HEK293 (cell line): ENCODE results near the gene MUC5B.

Source experiments
- BCL11B ChIP-seq: fragments of 450-650 bp; formaldehyde crosslinking; IDR thresholded peaks from 2 replicates; pipeline ENCODE4 v1.5.1; 2016; ENCODE audit warnings: low read depth, missing biosample characterization, missing genetic modification characterization
- CTCF ChIP-seq: fragments of 450-650 bp; formaldehyde crosslinking; IDR thresholded peaks from 2 replicates; pipeline ENCODE4 v1.5.1; 2016; ENCODE audit warnings: missing biosample characterization, missing genetic modification characterization
- KLF16 ChIP-seq: fragments of 450-650 bp; formaldehyde crosslinking; IDR thresholded peaks from 2 replicates; pipeline ENCODE4 v1.5.1; 2017; ENCODE audit warnings: missing biosample characterization, missing genetic modification characterization
- ZNF274 ChIP-seq, 2 experiments: fragments of 200-500 bp in 1 of 2; fragments of 450-650 bp in 1 of 2; sonication (Bioruptor generic) in 1 of 2; formaldehyde crosslinking in 1 of 2; IDR thresholded peaks; 2 replicates each; pipeline versions ENCODE4 v1.5.1 to v1.6.1; 2014 to 2016; ENCODE audit warnings: borderline replicate concordance in 1 of 2, inconsistent platforms in 1 of 2, low read length in 1 of 2, missing biosample characterization in 1 of 2, missing genetic modification characterization in 1 of 2
- TF ChIP-seq, protein P1 (sequence below): fragments of 450-650 bp; formaldehyde crosslinking; IDR thresholded peaks from 2 replicates; pipeline ENCODE4 v1.5.1; 2016; ENCODE audit warnings: missing biosample characterization, missing genetic modification characterization

- TF ChIP-seq ZNF274 (IDR thresholded peaks at IDR 0.05; ENCODE audit: low read length) (no peak), ZNF274 (tag by site-specific recombination; IDR thresholded peaks at IDR 0.05; ENCODE audit: borderline replicate concordance) (no peak), KLF16 (no peak), CTCF (tag by site-specific recombination) (no peak), BCL11B (no peak)
- TF ChIP-seq, protein P1, sequence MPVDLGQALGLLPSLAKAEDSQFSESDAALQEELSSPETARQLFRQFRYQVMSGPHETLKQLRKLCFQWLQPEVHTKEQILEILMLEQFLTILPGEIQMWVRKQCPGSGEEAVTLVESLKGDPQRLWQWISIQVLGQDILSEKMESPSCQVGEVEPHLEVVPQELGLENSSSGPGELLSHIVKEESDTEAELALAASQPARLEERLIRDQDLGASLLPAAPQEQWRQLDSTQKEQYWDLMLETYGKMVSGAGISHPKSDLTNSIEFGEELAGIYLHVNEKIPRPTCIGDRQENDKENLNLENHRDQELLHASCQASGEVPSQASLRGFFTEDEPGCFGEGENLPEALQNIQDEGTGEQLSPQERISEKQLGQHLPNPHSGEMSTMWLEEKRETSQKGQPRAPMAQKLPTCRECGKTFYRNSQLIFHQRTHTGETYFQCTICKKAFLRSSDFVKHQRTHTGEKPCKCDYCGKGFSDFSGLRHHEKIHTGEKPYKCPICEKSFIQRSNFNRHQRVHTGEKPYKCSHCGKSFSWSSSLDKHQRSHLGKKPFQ (tag by site-specific recombination) = no peak
Measured at GRCh38 chr11:1271927-1272326, 49.1 kb downstream of the MUC5B start.
